DOHH2 (cell line): ENCODE results near the gene MDFI.

ENCODE experiments used
- CTCF ChIP-seq: fragments of 200-600 bp; sonication (generic); IDR thresholded peaks from one replicate; pipeline ENCODE4 v1.5.1; 2014; ENCODE audit warnings: antibody characterized with exemption, mild to moderate bottlenecking, low read depth, low read length; ENCODE audit not compliant: poor library complexity, severe bottlenecking
- EZH2phosphoT487 ChIP-seq: fragments of 200-600 bp; sonication (generic); IDR thresholded peaks from 2 replicates; pipeline ENCODE4 v1.6.1; 2017; ENCODE audit warnings: borderline replicate concordance, mild to moderate bottlenecking, antibody characterized with exemption, low read length, moderate library complexity, mixed read lengths

GRCh38 chr6:41702089-41702745, 63.9 kb downstream of the MDFI start:
- no peak for TF ChIP-seq CTCF
- no peak for TF ChIP-seq EZH2phosphoT487
